ENCODE measurements around the gene ST3GAL2.

Gene ST3GAL2

DNA sequence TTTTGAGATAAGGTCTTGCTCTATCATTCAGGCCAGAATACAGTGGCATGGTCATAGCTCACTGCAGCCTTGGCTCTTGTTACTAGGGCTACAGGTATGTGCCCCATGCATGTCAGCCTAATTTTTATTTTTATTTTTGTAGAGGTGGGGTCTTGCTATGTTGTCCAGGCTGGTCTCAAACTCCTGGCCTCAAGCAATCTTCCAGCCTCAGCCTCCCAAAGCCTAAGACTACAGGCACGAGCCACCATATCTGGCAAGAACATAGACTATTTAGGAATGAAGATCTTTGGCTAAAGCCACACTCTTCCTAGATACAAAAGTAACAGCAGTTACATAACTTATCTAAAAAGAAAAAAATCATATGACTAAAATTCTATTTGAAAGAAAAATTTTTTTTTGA is 107.8 kb downstream of the ST3GAL2 start:
- no peak for DNase-seq

Data from activated effector memory CD4-positive, alpha-beta T cell treated with anti-CD3 and anti-CD28 coated beads, Interleukin-2, amount 50 U/mL, for 16 hours (primary cell).